ENCODE data around the gene OLFML2B. TPM values are rescaled to one million over a fixed set of nuclear protein-coding genes. Genes with fewer than 3 reads are reported as not detected.

The OLFML2B gene
- total RNA-seq, 1 experiment from 2014 or later = 39.7 TPM

- Histone ChIP-seq H3K27me3 (no peaks in the 10 kb centered on the region), H3K36me3 (peaks cover 4% of the 10 kb centered on the region), H3K27ac (peak overlapping the region; percentile 72), H3K4me1 (peaks cover 16% of the 10 kb centered on the region), H3K4me3 (no peak overlapping the region), H3K9me3 (replicated peaks) (no peaks in the 10 kb centered on the region)
- DNase-seq = peak; percentile 29 to 58
These were observed 61.4 kb downstream of the OLFML2B start for GRCh38 chr1:161962091-161962887.

GRCh38 chr1:161958425-161958824 is 65.2 kb downstream of the OLFML2B start:
- H3K27ac ChIP-seq = no peak overlapping the region
- H3K27me3 ChIP-seq = no peaks in the 10 kb centered on the region
- H3K36me3 ChIP-seq = peaks cover 4% of the 10 kb centered on the region
- no peak for DNase-seq
- no peak overlapping the region for H3K4me3 ChIP-seq
- peaks cover 29% of the 10 kb centered on the region for H3K4me1 ChIP-seq
- no peaks in the 10 kb centered on the region for H3K9me3 ChIP-seq (replicated peaks)

- H3K27me3 ChIP-seq = no peaks in the 10 kb centered on the region
- H3K4me3 ChIP-seq = no peak overlapping the region
- DNase-seq = no peak
- H3K9me3 ChIP-seq (replicated peaks) = no peaks in the 10 kb centered on the region
- peaks cover 16% of the 10 kb centered on the region for H3K4me1 ChIP-seq
- peaks cover 4% of the 10 kb centered on the region; the same call in 1 of the 2 replicates for H3K36me3 ChIP-seq
- H3K27ac ChIP-seq = no peak overlapping the region
These were observed 66.7 kb downstream of the OLFML2B start for GRCh38 chr1:161956930-161957329.

GRCh38 chr1:161956097-161956496 is 67.6 kb downstream of the OLFML2B start:
- Histone ChIP-seq H3K27ac (peak overlapping the region; percentile 15; the same call in 1 of the 2 replicates), H3K4me3 (no peak overlapping the region), H3K9me3 (replicated peaks) (no peaks in the 10 kb centered on the region), H3K27me3 (no peaks in the 10 kb centered on the region), H3K36me3 (peaks cover 4% of the 10 kb centered on the region; the same call in 1 of the 2 replicates), H3K4me1 (peaks cover 13% of the 10 kb centered on the region)
- DNase-seq = peak in 1 of 2 experiments; percentile 46

- Histone ChIP-seq H3K36me3 (peaks cover 4% of the 10 kb centered on the region; the same call in 1 of the 2 replicates), H3K4me3 (no peak overlapping the region), H3K27ac (no peak overlapping the region)
These were observed 68.1 kb downstream of the OLFML2B start for GRCh38 chr1:161955606-161956005.

GRCh38 chr1:161954466-161954865 is 69.2 kb downstream of the OLFML2B start:
- no peak overlapping the region for H3K4me3 ChIP-seq
- no peak for DNase-seq

More at GRCh38 chr1:161955606-161956005, 68.1 kb downstream of the OLFML2B start:
- DNase-seq = no peak
- H3K9me3 ChIP-seq (replicated peaks) = no peaks in the 10 kb centered on the region
- peaks cover 13% of the 10 kb centered on the region for H3K4me1 ChIP-seq
- no peaks in the 10 kb centered on the region for H3K27me3 ChIP-seq

GRCh38 chr1:161954050-161954449 is 69.6 kb downstream of the OLFML2B start:
- H3K27ac ChIP-seq = no peak overlapping the region
- H3K27me3 ChIP-seq = no peaks in the 10 kb centered on the region
- DNase-seq = no peak
- no peak overlapping the region for H3K4me3 ChIP-seq
- H3K9me3 ChIP-seq (replicated peaks) = no peaks in the 10 kb centered on the region
- peaks cover 3% of the 10 kb centered on the region; the same call in 1 of the 2 replicates for H3K36me3 ChIP-seq
- peaks cover 13% of the 10 kb centered on the region for H3K4me1 ChIP-seq

More at GRCh38 chr1:161954466-161954865, 69.2 kb downstream of the OLFML2B start:
- H3K27ac ChIP-seq = no peak overlapping the region
- peaks cover 13% of the 10 kb centered on the region for H3K4me1 ChIP-seq
- no peaks in the 10 kb centered on the region for H3K9me3 ChIP-seq (replicated peaks)
- no peaks in the 10 kb centered on the region for H3K27me3 ChIP-seq
- peaks cover 4% of the 10 kb centered on the region; the same call in 1 of the 2 replicates for H3K36me3 ChIP-seq

GRCh38 chr1:161953256-161953920 is 70.3 kb downstream of the OLFML2B start:
- no peaks in the 10 kb centered on the region for H3K36me3 ChIP-seq
- no peaks in the 10 kb centered on the region for H3K9me3 ChIP-seq (replicated peaks)
- DNase-seq = no peak
- peaks cover 13% of the 10 kb centered on the region for H3K4me1 ChIP-seq
- no peak overlapping the region for H3K4me3 ChIP-seq
- no peaks in the 10 kb centered on the region for H3K27me3 ChIP-seq
- H3K27ac ChIP-seq = no peak overlapping the region

- H3K4me3 ChIP-seq = no peak overlapping the region
- peaks cover 13% of the 10 kb centered on the region for H3K4me1 ChIP-seq
- no peaks in the 10 kb centered on the region for H3K36me3 ChIP-seq
- no peak overlapping the region for H3K27ac ChIP-seq
- DNase-seq = no peak
- no peaks in the 10 kb centered on the region for H3K9me3 ChIP-seq (replicated peaks)
- no peaks in the 10 kb centered on the region for H3K27me3 ChIP-seq
These were observed 71.0 kb downstream of the OLFML2B start for GRCh38 chr1:161952607-161953172.

- no peaks in the 10 kb centered on the region for H3K27me3 ChIP-seq
- DNase-seq = no peak
- no peaks in the 10 kb centered on the region for H3K36me3 ChIP-seq
- H3K27ac ChIP-seq = no peak overlapping the region
- H3K4me3 ChIP-seq = no peak overlapping the region
- H3K9me3 ChIP-seq (replicated peaks) = no peaks in the 10 kb centered on the region
- peaks cover 11% of the 10 kb centered on the region for H3K4me1 ChIP-seq
These were observed 72.0 kb downstream of the OLFML2B start for GRCh38 chr1:161951646-161952045.

- peaks cover 6% of the 10 kb centered on the region; the same call in 1 of the 2 replicates for H3K4me1 ChIP-seq
- no peak overlapping the region for H3K4me3 ChIP-seq
- H3K36me3 ChIP-seq = no peaks in the 10 kb centered on the region
- H3K27ac ChIP-seq = no peak overlapping the region
- no peaks in the 10 kb centered on the region for H3K9me3 ChIP-seq (replicated peaks)
- DNase-seq = no peak
- H3K27me3 ChIP-seq = no peaks in the 10 kb centered on the region
These were observed 73.3 kb downstream of the OLFML2B start for GRCh38 chr1:161950377-161950776.

- Histone ChIP-seq H3K36me3 (no peaks in the 10 kb centered on the region), H3K27me3 (no peaks in the 10 kb centered on the region), H3K27ac (no peak overlapping the region)
These were observed 74.1 kb downstream of the OLFML2B start for GRCh38 chr1:161949548-161949947.

GRCh38 chr1:161948435-161948834 is 75.2 kb downstream of the OLFML2B start:
- no peaks in the 10 kb centered on the region for H3K36me3 ChIP-seq
- no peaks in the 10 kb centered on the region for H3K9me3 ChIP-seq (replicated peaks)
- H3K27me3 ChIP-seq = no peaks in the 10 kb centered on the region
- no peak overlapping the region for H3K4me3 ChIP-seq
- H3K4me1 ChIP-seq = peaks cover 6% of the 10 kb centered on the region; the same call in 1 of the 2 replicates
- H3K27ac ChIP-seq = no peak overlapping the region
- DNase-seq = no peak

More at GRCh38 chr1:161949548-161949947, 74.1 kb downstream of the OLFML2B start:
- Histone ChIP-seq H3K4me1 (peaks cover 6% of the 10 kb centered on the region; the same call in 1 of the 2 replicates), H3K9me3 (replicated peaks) (no peaks in the 10 kb centered on the region), H3K4me3 (no peak overlapping the region)
- DNase-seq = no peak

GRCh38 chr1:161946071-161946987 is 77.3 kb downstream of the OLFML2B start:
- H3K9me3 ChIP-seq (replicated peaks) = no peaks in the 10 kb centered on the region
- peaks cover 2% of the 10 kb centered on the region; the same call in 1 of the 2 replicates for H3K36me3 ChIP-seq
- 0 out of 2 replicates have a peak overlapping the region, but pooled peaks have one; percentile 14 for H3K27ac ChIP-seq
- no peaks in the 10 kb centered on the region for H3K27me3 ChIP-seq
- no peak for DNase-seq
- H3K4me1 ChIP-seq = peaks cover 11% of the 10 kb centered on the region; the same call in 1 of the 2 replicates
- no peak overlapping the region for H3K4me3 ChIP-seq

Data from SJCRH30 (cell line).